Astrocyte (in vitro differentiated cells and primary cell): ENCODE results near the gene TMUB2. TPM values are rescaled to one million over a fixed set of nuclear protein-coding genes. Genes with fewer than 3 reads are reported as not detected.

Experiments used
- DNase-seq: peaks from one replicate; pipeline ENCODE4 v3.0.0-alpha.2; 2010; ENCODE audit warnings: low read depth
- FAIRE-seq: peaks from 2 replicates; lab custom pipeline; 2011; peaks lifted over from hg19 to GRCh38; lab: Jason Lieb, UNC
- H2AFZ ChIP-seq: 2 replicates; pipeline ENCODE4 v1.6.0; 2012; ENCODE audit warnings: low read depth, low read length, inconsistent platforms
- H3K27ac ChIP-seq: 2 replicates; pipeline ENCODE4 v1.5.1; 2011; ENCODE audit warnings: low read depth, low read length, inconsistent platforms
- H3K27me3 ChIP-seq: 2 replicates; pipeline ENCODE4 v1.6.0; 2011; ENCODE audit warnings: low read length, inconsistent platforms; ENCODE audit not compliant: insufficient read depth
- H3K36me3 ChIP-seq: 2 replicates; pipeline ENCODE4 v1.5.1; 2011; ENCODE audit warnings: low read length, inconsistent platforms; ENCODE audit not compliant: insufficient read depth
- H3K4me1 ChIP-seq: 2 replicates; pipeline ENCODE4 v1.5.1; 2011; ENCODE audit warnings: low read length, inconsistent platforms; ENCODE audit not compliant: insufficient read depth
- H3K4me2 ChIP-seq: 2 replicates; pipeline ENCODE4 v1.6.0; 2012; ENCODE audit warnings: low read length, inconsistent platforms
- H3K4me3 ChIP-seq: 2 replicates; pipeline ENCODE4 v1.5.1; 2011; ENCODE audit warnings: low read depth, mild to moderate bottlenecking, low read length, inconsistent platforms; ENCODE audit not compliant: insufficient read depth
- H3K79me2 ChIP-seq: 2 replicates; pipeline ENCODE4 v1.6.0; 2012; ENCODE audit warnings: mild to moderate bottlenecking, low read length, inconsistent platforms; ENCODE audit not compliant: insufficient read depth
- H3K9ac ChIP-seq: 2 replicates; pipeline ENCODE4 v1.6.0; 2012; ENCODE audit warnings: mild to moderate bottlenecking, low read length, inconsistent platforms
- H3K9me3 ChIP-seq: 2 replicates; pipeline ENCODE4 v1.5.1; 2012; ENCODE audit warnings: low read depth, mild to moderate bottlenecking, low read length, inconsistent platforms; ENCODE audit not compliant: insufficient read depth
- H4K20me1 ChIP-seq: 2 replicates; pipeline ENCODE4 v1.6.0; 2012; ENCODE audit warnings: low read length, inconsistent platforms; ENCODE audit not compliant: insufficient read depth
- H3K27ac Mint-ChIP-seq: one replicate; pipeline ENCODE4 v1.8.0; 2021; ENCODE audit warnings: mild to moderate bottlenecking, mixed read lengths; ENCODE audit not compliant: unreplicated experiment
- H3K27me3 Mint-ChIP-seq: one replicate; pipeline ENCODE4 v1.8.0; 2021; ENCODE audit warnings: low read depth, mixed read lengths; ENCODE audit not compliant: unreplicated experiment
- H3K36me3 Mint-ChIP-seq: one replicate; pipeline ENCODE4 v1.8.0; 2021; ENCODE audit warnings: low read depth, mixed read lengths; ENCODE audit not compliant: unreplicated experiment
- H3K4me1 Mint-ChIP-seq: one replicate; pipeline ENCODE4 v1.8.0; 2021; ENCODE audit warnings: low read depth, mixed read lengths; ENCODE audit not compliant: unreplicated experiment
- H3K4me3 Mint-ChIP-seq: one replicate; pipeline ENCODE4 v1.8.0; 2021; ENCODE audit warnings: mild to moderate bottlenecking, moderate library complexity, mixed read lengths; ENCODE audit not compliant: unreplicated experiment
- H3K9me3 Mint-ChIP-seq: one replicate; pipeline ENCODE4 v1.8.0; 2021; ENCODE audit warnings: mild to moderate bottlenecking, mixed read lengths; ENCODE audit not compliant: unreplicated experiment
- CTCF ChIP-seq: IDR thresholded peaks from 2 replicates; pipeline ENCODE4 v1.5.1; 2011; ENCODE audit warnings: low read depth, mild to moderate bottlenecking, inconsistent platforms, low read length, moderate library complexity; ENCODE audit not compliant: insufficient read depth
- EZH2 ChIP-seq: IDR thresholded peaks from 2 replicates; pipeline ENCODE4 v1.6.1; 2012; ENCODE audit warnings: mild to moderate bottlenecking, low read length, inconsistent platforms; ENCODE audit not compliant: insufficient read depth
- microRNA-seq: library from miRNA; unstranded; fragments of <30 nt; microRNA quantifications from one replicate; pipeline ENCODE4 v1.2.0, GENCODE V29; 2020
- total RNA-seq: library from RNA; stranded (reverse); gene quantifications from 2 replicates; pipeline ENCODE4 v1.2.1, GENCODE V29; 2021

Gene TMUB2
- total RNA-seq, 1 donor from 2014 or later = 28.8 TPM

- Mint-ChIP-seq H3K27me3 (peaks cover 3% of the 10 kb centered on the region), H3K9me3 (no peaks in the 10 kb centered on the region), H3K4me1 (no peaks in the 10 kb centered on the region), H3K36me3 (no peaks in the 10 kb centered on the region), H3K4me3 (no peak overlapping the region), H3K27ac (no peak overlapping the region)
- Histone ChIP-seq H3K27ac (no peak overlapping the region), H4K20me1 (no peaks in the 10 kb centered on the region), H2AFZ (no peak overlapping the region), H3K9me3 (no peaks in the 10 kb centered on the region), H3K36me3 (no peaks in the 10 kb centered on the region), H3K4me3 (no peak overlapping the region), H3K4me2 (no peak overlapping the region), H3K79me2 (no peaks in the 10 kb centered on the region), H3K4me1 (no peaks in the 10 kb centered on the region), H3K27me3 (no peaks in the 10 kb centered on the region), H3K9ac (no peak overlapping the region)
- FAIRE-seq (no peak), DNase-seq (no peak)
- TF ChIP-seq EZH2 = no peak
- no peak for TF ChIP-seq CTCF
Measured at GRCh38 chr17:44241106-44241624, 54.4 kb downstream of the TMUB2 start.

Small RNA genes lying within 50 kb of the gene (microRNA-seq; reads per million reads assigned to microRNA genes)
- 1.1 reads per million for gene MIR6782

Other genes starting within 250 kb of the TMUB2 start
- not detected in 2 replicates for gene PPY, start 244.5 kb upstream of the TMUB2 start, total RNA-seq
- gene PYY, start 233.0 kb upstream of the TMUB2 start, total RNA-seq = not detected in 2 replicates
- 0.91 and 1.0 TPM in 2 replicates for gene NAGS, start 182.3 kb upstream of the TMUB2 start, total RNA-seq
- gene TMEM101, start 172.0 kb upstream of the TMUB2 start, total RNA-seq = 17.1 and 21.8 TPM in 2 replicates
- 77.0 and 90.5 TPM in 2 replicates for gene LSM12, start 120.3 kb upstream of the TMUB2 start, total RNA-seq
- 94.5 and 98.5 TPM in 2 replicates for gene G6PC3, start 116.2 kb upstream of the TMUB2 start, total RNA-seq
- gene HDAC5, start 63.3 kb upstream of the TMUB2 start, total RNA-seq = 18.7 and 21.6 TPM in 2 replicates
- gene HROB, start 45.0 kb upstream of the TMUB2 start, total RNA-seq = 1.6 and 2.3 TPM in 2 replicates
- gene ASB16, start 16.3 kb upstream of the TMUB2 start, total RNA-seq = not detected in 2 replicates
- gene ATXN7L3, start 12.9 kb downstream of the TMUB2 start, total RNA-seq = 87.0 and 96.0 TPM in 2 replicates
- gene UBTF, start 32.7 kb downstream of the TMUB2 start, total RNA-seq = 43.2 and 48.0 TPM in 2 replicates
- not detected in 2 replicates for gene SLC4A1, start 81.2 kb downstream of the TMUB2 start, total RNA-seq
- 2.0 and 3.4 TPM in 2 replicates for gene RUNDC3A, start 121.6 kb downstream of the TMUB2 start, total RNA-seq
- gene SLC25A39, start 137.9 kb downstream of the TMUB2 start, total RNA-seq = 80.6 and 80.9 TPM in 2 replicates
- 327 and 338 TPM in 2 replicates for gene GRN, start 158.3 kb downstream of the TMUB2 start, total RNA-seq
- 18.2 and 22.8 TPM in 2 replicates for gene FAM171A2, start 176.9 kb downstream of the TMUB2 start, total RNA-seq
- 0.31 and 0.68 TPM in 2 replicates for gene ITGA2B, start 202.7 kb downstream of the TMUB2 start, total RNA-seq